Ovary (tissue), 3 donors: ENCODE data around the gene PLXNA2.

ENCODE experiments used
- EP300 ChIP-seq: sonication (generic); formaldehyde crosslinking; IDR thresholded peaks from one replicate; pipeline ENCODE4 v1.6.1; 2017; ENCODE audit warnings: antibody characterized with exemption
- POLR2A ChIP-seq: fragments of 450-650 bp; IDR thresholded peaks from one replicate; pipeline ENCODE4 v1.6.1; 2017; ENCODE audit warnings: antibody characterized with exemption, mild to moderate bottlenecking, moderate library complexity
- TF ChIP-seq, protein P1 (sequence below), 3 donors: fragments of 450-650 bp in 2 of 3; fragments of 200-600 bp in 1 of 3; IDR thresholded peaks; one replicate each; pipeline versions ENCODE4 v1.5.1 to v1.8.0; 2016 to 2022; ENCODE audit warnings: antibody characterized with exemption in 3 of 3, mild to moderate bottlenecking in 1 of 3
- donor health status: DM: no; HTN: no; CAD: no.

DNA sequence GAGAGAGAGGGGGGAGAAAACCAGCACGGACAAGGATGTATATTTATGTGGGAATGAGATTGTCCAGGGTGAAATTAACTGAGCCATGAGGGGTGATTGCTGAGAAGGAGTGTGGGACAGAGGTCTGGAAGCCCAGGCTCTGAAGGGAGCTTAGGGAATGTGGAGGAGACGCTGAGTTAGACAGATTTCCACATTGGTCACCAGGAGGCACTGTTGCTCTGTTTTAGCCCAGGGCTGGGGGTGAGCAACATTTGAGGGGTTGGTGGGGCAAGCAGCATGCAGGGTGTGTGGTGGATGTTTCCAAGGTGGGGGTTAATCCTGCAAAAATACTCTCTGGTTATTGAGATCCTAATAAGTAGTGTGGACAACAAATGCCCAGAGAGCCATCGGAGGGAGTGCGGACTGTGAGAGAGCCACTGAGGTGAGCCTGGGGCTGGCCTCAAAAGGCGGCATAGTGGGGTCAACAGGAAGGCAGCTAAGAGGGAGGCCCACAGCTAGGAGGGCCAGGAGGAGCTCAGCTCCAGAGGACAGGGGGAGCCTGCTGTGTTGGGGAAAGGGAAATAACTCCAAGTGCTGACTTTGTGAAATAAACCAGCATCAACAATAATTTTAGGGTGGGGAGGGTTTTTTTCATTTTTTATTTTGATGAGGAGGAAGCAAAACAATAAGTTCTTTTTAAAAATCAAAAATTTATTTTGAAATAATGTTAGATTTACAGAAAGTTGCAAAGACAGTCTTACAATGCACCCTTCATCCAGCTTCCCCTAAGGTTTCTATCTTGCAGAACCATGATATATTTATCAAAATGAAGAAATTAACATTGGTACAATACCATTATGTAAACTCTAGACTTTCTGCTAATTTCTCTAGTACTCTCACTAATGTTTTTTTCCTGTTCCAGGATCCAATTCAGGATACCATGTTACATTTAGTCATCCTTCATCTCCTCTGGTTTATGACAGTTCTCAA is 250.4 kb downstream of the PLXNA2 start:
- TF ChIP-seq, protein P1, sequence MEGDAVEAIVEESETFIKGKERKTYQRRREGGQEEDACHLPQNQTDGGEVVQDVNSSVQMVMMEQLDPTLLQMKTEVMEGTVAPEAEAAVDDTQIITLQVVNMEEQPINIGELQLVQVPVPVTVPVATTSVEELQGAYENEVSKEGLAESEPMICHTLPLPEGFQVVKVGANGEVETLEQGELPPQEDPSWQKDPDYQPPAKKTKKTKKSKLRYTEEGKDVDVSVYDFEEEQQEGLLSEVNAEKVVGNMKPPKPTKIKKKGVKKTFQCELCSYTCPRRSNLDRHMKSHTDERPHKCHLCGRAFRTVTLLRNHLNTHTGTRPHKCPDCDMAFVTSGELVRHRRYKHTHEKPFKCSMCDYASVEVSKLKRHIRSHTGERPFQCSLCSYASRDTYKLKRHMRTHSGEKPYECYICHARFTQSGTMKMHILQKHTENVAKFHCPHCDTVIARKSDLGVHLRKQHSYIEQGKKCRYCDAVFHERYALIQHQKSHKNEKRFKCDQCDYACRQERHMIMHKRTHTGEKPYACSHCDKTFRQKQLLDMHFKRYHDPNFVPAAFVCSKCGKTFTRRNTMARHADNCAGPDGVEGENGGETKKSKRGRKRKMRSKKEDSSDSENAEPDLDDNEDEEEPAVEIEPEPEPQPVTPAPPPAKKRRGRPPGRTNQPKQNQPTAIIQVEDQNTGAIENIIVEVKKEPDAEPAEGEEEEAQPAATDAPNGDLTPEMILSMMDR (IDR thresholded peaks at IDR 0.05), result no peak
- TF ChIP-seq EP300 (no peak), POLR2A (no peak)
